ENCODE measurements around the gene ZNF469.

The ZNF469 gene, protein sequence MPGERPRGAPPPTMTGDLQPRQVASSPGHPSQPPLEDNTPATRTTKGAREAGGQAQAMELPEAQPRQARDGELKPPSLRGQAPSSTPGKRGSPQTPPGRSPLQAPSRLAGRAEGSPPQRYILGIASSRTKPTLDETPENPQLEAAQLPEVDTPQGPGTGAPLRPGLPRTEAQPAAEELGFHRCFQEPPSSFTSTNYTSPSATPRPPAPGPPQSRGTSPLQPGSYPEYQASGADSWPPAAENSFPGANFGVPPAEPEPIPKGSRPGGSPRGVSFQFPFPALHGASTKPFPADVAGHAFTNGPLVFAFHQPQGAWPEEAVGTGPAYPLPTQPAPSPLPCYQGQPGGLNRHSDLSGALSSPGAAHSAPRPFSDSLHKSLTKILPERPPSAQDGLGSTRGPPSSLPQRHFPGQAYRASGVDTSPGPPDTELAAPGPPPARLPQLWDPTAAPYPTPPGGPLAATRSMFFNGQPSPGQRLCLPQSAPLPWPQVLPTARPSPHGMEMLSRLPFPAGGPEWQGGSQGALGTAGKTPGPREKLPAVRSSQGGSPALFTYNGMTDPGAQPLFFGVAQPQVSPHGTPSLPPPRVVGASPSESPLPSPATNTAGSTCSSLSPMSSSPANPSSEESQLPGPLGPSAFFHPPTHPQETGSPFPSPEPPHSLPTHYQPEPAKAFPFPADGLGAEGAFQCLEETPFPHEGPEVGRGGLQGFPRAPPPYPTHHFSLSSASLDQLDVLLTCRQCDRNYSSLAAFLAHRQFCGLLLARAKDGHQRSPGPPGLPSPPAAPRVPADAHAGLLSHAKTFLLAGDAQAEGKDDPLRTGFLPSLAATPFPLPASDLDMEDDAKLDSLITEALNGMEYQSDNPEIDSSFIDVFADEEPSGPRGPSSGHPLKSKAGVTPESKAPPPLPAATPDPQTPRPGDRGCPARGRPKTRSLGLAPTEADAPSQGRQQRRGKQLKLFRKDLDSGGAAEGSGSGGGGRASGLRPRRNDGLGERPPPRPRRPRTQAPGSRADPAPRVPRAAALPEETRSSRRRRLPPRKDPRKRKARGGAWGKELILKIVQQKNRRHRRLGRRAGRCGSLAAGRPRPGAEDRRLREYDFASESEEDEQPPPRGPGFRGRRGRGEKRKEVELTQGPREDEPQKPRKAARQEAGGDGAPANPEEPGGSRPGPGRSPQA (N-terminal part only)

DNA sequence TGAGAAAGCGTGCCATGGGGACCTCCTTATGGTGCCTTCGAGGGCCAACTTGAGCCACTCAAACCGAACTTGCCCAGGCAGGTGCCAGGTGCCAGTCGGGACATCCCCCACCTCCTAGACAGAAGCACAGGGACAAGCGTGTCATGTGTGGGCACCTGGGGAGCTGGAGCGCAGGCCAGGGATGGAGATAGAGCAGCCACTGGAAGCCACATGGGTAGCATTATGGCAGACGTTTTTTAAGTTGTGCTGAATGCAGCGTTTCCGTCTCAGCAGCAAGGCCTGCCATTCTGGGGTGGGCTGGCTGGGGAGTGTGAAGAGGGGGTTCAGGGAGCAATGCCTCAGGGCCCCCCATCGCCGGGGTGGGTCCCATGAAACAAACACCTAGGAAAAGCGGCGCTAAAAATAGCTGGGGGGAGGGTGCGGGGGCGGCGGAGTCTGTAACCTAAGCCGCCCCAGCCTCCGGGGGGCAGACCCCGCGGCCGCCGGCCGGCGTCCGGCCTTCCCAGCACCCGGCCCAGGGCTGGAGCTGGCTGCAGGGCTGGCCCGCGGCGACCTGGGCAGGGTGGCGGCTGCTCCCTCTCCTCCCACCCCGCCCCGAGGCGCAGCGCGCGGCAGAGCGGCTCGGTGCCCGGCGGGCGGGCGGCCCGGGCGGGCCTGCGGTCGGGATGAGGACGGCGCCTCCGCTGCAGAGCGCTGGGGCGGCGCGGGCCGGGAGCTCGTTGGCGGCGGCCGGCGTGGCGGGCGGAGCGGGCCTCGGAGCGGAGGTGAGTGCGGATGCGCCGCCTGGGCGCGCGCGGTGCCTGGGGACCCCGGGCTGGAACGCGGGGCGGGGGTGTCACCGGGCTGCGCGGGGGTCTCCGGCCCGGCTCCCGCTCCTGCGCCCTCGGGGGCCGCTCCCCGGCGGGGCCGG is at the start of gene ZNF469:
TSS of gene ZNF469 (plus strand) at position 469 of the 910 bp plus-strand sequence. CDS start 44,512 bp downstream, outside the sequence.
- DNase-seq (ENCODE audit: low read depth): no peak

DNA sequence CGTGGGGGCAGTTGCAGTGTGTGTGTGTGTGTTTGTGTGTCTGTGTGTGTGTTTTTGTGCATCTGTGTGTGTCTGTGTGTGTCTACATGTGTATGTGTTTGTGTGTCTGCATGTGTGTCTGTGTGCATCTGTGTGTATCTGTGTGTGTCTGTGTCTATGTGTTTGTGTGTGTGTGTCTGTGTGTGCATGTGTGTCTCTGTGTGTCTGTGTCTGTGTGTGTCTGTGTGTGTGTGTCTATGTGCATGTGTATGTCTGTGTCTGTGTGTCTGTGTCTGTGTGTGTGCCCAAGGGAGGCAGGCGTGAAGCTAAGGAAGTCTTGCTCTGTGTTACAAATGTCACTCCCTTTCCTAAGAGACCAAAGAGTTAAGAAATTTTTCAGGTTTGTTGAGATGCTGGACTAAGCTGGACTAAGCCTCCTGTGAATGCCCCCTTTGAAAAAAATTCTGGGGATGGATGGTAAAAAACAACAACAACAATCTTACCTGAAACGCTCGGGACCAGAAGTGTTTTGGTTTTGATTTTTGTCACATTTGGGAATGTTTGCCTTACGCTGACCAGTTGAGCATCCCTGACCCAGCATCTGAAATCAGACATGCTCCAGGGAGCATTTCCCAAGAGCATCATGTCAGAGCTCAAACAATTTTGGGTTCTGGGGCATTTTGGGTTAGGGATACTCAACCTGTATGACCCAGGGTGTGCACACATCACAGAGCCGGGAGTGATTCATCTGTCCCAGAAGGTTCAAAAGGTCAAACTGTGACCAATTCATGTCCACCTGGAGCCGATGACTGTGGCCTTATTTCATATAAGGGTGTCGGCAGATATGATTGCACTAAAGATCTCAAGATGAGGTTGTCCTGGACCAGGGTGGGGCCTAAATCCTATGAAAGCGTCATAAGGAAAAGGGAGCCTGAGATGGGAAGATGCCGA is 48.6 kb upstream of the ZNF469 start:
- no peak for DNase-seq (ENCODE audit: low read depth)

DNA sequence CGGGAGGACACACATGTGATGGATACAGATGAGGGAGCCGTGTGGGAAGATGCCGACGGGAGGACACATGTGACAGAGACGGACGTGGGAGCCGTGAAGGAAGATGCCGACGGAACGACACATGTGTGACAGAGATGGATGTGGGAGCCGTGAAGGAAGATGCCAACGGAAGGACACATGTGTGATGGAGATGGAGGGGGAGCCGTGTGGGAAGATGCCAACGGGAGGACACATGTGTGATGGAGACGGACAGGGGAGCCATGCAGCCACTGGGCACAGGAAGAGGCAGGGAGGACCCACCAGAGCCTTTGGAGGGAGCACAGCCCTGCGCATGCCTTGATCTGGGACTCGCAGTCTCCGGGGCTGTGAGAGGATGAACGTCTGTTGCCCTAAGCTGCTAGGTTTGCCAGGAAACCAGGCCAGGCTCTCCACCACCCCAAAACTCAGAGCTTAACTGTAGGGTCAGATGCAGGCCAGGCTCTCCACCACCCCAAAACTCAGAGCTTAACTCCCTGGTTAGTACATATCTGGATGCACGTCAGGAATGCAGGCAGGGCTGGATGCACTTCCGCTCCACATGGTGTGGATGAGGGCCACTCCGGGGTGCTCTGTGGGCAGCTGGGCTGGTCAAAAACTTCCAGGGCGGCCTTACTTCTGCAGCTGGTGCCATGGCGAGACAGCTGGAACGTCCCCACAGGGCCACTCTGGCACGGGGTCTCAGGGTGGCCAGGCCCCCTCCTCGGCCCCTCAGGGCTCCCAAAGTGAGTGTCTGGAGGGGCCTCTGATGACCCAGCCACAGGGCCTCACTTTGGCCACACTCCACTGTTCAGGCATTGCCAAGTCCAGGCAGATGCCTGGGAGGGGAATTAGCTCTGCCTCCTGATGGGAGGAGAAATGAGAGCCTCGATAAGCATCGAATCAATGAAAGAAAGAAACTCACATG is 47.7 kb upstream of the ZNF469 start:
- DNase-seq (ENCODE audit: low read depth): no peak

DNA sequence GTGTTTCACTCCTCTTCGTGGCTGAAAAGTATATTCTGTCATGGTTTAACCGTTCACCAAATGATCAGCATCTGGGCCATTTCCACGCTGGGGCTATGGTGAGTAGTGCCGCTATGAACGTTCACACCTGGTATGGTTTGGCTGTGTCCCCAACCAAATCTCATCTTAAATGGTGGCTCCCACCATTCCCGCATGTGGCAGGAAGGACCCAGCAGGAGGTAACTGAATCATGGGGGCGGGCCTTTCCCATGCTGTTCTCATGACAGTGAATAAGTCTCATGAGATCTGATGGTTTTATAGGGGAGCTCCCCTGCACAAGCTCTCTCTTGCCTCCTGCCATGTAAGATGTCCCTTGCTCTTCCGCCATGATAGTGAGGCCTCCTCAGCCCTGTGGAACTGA is 45.7 kb upstream of the ZNF469 start:
- no peak for DNase-seq (ENCODE audit: low read depth)

DNA sequence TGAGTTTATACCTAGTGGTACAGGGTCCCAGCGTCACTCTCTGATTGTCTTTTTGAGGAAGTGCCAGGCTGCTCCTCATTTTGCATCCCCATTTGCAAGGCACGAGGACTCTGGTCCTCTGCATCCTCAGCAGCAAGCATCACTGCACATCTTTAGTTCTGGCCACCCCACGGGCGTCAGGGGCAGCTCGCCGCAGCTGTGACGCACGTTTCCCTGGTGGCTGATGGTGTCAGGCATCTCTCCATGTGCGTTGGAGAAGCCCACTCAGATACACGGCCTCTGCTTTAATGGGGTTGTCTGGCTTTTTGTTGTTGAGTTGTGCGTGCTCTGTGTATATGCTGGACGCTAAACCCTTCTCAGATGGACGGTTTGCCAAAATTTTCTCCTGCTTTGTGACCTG is 45.2 kb upstream of the ZNF469 start:
- DNase-seq (ENCODE audit: low read depth): no peak

DNA sequence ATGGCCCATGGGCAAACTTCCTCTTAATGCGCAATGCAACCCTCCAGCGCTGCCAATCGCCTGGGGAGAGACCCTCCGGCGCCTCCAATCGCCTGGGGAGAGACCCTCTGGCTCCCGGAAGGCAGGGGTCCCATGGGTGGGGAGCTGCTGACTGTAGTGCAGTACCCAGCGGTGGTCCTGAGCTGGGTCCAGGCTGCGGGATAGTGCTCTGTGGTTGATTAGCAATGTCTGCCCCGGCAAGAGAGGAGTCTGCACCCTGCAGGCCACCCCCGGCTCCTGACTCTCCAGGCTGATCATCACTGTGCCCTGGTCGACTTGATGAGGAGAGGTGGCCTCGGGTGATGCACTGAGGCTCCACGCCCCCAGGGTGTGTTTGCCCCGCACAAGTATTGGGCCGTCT is 44.6 kb upstream of the ZNF469 start:
- no peak for DNase-seq (ENCODE audit: low read depth)

DNA sequence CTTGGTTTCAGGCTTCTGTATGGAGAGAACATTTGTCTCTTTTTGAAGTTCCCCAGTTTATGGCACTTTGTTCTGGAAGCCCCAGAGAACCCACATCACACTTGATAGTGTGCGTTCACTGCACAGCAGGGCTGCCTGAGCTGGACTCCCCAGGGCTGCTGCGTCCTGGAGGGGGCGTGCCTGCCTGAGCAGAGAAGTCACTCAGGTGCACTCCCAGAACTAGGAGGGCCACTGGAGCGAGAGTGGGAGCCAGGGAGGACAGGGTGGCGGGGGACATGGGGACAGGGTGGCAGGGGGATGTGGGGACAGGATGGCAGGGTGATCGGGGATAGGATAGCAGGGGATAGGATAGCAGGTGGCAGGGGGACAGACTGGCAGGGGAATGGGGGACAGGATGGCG is 43.9 kb upstream of the ZNF469 start:
- no peak for DNase-seq (ENCODE audit: low read depth)

DNA sequence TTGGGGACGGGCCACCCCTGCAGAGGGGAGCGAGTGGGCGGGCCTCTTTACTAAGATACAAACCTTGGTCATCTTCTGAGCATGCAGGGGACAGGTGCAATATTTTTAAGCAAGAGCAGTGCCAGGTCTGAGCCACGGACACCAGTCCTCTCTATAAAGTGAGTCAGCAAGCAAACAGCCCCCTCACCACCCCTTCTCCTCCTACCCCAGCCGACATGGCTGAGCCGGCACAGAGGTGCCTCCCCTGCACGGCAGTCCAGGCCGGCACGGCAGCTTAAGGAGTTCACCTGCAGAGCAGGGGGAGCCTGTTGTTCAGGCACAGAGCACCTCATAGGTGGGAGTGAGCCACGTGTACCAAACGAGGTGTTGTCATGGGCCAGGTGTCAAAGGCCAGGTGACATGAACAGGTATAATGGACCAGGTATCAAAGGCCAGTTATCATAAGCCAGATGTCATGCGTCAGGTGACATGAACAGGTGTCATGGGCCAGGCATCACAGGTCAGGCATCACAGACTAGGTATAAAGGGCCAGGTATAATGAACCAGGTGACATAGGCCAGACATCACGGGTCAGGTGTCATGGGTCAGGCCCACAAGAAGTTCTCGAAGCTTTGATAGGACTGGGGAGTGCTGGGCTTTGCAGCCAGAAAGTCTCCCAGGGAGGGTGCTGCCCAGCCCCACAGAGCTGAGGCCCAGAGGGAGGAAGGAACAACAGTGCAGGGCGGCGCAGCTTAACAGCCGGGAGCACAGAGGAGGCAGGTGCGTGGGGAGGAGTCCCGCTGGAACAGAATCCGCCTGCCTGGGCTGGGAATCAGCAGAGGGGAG is 42.6 kb upstream of the ZNF469 start:
- no peak for DNase-seq (ENCODE audit: low read depth)

DNA sequence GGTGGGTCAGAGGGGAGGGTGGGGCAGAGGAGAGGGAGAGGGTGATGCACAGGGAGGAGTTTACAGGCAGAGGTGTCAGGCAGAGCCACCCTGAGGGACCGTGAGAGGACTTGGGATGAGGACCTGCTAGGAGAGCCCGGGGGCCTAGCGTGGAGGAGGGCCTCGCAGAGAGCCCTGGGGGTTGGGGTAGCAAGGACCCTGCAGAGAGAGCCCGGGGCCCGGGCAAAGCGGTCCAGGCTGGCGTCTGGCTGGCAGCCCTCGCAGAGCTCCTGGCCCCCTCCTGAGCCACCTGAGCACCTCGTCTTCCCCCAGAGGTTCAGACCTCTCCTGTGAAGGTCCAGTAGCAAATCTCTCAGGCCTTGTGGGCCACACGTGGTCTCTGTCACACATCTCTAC is 42.0 kb upstream of the ZNF469 start:
- DNase-seq (ENCODE audit: low read depth): no peak

DNA sequence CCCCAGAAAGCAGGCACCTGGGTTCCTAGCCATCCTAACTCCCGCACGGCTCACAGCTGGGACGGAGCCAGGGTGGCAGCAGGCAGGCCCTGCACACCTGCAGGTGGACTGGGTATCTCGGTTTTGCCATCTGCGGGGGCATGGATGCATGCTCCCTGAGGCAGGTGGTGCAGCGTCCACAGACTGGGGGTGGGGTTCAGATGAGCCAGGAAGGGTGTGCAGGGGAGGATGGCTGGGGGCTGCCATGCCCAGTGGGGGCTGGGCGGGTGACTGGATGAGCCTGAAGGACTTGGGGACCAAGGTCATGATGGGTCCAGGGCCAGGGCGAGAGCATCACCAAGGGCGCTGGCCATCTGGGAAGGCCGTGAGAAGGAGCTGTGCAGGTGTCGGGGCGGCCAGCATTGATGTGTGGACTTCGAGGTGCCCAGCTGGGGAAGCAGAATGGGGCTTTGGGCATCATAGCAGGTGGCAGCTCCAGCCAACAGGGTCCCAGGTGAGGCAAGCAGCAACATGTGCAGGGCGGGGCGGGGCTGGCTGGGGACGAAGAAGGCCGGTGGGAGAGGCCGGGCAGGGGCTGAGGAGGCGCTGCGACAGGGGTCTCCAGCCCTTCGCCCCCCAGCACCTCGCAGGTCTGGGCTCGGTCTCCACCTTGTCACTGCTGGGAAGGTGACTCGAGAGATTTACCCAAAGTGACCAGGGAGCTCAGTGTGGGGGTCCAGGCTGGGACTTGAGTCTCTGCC is 41.0 kb upstream of the ZNF469 start:
- DNase-seq (ENCODE audit: low read depth): no peak

DNA sequence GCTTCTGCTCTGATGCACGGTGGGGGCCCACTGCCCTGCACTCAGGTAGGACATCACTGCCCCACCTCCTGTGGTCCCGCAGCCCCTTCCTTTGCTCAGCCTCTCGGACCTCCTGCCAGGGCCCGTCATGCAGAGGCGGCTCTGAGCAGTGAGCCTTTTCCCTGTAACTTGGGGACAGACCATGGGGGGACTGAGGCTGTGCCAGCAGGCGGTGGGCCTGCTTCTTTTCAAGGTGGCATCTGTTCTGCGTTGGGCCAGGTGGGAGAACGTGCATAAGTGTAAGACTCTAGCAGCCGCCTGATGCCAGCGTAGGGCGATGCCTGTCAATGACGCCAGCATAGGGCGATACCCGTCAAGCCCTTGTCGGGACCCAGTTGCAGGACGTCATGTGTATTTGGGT is 40.3 kb upstream of the ZNF469 start:
- no peak for DNase-seq (ENCODE audit: low read depth)

DNA sequence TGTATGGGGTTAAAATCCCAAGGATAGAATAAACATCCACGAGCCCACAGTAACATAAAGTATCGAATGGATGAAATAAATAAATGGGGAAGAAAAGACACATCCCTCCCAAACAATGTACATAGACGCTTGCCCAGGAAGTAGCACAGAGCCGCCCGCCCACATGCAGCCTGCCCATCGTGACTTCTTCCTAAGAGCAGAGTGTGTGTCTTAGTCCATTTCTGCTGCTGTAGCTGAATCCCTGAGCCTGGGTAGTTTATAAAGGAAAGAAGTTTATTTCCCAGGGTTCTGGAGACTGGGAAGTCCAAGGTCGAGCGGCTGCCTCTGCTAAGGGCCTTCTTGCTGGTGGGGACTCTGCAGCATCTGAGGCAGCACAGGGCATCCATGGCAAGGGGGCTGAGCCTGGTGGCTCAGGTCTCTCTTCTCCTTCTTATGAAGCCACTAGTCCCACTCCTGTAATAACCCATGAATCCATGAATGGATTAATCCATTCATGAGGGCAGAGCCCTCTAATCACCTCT is 39.4 kb upstream of the ZNF469 start:
- DNase-seq (ENCODE audit: low read depth): no peak

DNA sequence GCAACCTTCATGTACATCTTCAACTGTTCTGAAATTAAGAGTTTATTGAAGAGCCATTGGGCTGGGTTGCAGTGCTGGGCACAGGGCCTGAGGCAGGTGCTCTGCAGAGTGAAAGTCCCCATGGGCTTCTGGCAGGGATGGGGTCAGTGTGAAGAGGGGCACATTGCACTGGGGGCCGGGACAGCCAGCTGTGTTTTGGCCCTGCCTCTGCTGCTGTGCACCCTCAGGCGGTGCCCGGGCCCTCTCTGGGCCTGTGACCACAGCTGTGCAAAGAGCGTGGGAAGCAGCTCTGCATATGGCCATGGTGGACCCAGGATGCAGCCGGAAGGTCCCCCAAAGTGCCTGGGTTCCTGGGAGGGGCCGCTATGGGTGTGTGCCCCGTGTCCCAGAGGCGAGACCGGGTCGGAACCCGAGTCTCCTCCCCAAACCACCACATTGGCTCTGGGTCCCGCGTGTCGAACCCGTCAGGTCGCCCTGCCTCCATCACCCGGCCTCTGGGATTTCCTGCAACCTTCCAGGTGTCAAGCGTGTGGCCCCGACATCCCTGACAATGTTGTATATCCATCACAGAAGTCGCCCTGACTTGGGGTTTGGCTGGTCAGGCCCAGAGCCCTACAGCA is 38.2 kb upstream of the ZNF469 start:
- no peak for DNase-seq (ENCODE audit: low read depth)

DNA sequence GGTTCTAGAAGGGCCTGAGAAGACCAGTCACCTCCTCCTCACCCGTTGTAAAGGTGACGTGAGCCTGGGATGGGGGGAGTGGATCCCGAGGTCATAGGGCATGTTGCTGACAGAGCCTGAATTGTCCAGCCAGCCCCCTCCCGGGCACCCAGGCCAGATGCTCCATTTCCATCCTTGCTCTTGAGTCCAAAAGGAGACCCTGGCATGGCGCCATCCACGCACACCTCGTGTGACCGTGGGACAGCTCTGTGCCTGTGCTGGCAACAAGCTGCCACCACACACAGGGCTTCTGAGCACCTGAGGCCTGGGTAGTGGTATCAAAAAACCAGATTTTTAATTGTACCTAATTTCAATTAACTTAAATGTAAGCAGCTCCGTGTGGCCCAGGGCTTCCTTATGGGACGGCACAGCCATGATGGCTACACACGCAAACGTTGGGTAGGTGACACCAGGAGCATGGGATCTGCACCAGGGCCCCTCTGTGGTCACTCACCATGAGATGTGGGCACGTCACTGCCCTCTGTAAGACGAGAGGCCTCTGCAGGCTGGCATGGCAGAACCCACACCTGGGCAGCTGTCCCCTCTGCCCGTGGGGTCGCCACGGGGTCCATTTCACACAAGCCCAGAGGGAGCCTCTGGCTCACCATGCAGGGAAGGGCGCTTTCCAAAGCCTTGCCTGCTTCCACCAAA is 37.6 kb upstream of the ZNF469 start:
- DNase-seq (ENCODE audit: low read depth): no peak

DNA sequence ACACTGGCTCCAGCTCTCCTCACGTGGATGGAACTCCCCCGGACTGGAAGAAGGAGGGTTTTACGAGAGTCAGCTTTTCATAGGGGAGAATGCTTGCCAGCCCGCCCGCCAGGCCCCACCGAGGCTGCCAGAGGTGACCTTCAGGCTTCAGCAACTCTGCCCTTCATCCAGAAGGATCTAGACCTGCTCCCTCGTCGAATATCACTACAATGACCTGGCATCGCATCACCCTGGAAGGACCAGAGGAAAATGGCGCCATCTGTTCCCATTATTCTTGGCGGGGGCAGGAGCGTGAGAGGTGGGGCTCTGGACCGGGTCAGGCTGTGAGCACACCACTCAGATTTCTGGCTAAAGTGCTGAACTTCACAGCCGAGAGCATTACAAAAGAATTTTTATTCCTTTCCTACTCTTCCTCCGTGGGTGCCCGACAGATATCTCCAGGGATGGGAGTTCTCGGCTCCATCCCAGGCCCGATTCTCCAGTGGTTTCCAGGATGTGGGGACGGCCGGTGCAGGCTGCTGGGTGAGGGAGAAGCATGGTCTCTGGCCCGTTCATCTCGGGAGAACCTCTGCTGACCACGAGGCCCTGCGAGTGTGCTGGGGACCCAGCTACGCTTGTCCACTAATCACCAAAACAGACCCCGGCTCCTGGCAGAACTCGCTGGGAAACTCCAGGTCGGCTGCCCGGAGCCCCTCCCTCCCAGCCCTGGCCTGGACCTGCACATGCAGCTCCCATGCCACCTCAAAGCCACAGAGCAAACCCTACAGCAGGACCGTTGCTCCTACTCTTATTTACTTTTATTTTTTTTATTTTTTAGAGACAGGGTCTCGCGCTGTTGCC is 36.8 kb upstream of the ZNF469 start:
- DNase-seq (ENCODE audit: low read depth): no peak

All from stimulated activated CD8-positive, alpha-beta memory T cell treated with anti-CD3 and anti-CD28 coated beads, Interleukin-15, amount 100 ng/mL, for 24 hours (primary cell).